Activated CD4-positive, alpha-beta T cell treated with anti-CD3 and anti-CD28 coated beads for 24 hours (primary cell): ENCODE measurements around the gene ZNF497.
"Not testable (repeated sequence)": the region's sequence is repeated elsewhere in the genome, so short reads cannot be mapped to it uniquely, and the experiment has no call there.

ENCODE experiments used
- DNase-seq, 2 donors: peaks; one replicate each; pipeline ENCODE4 v3.0.0-alpha.2; 2020; ENCODE audit warnings: low read depth in 2 of 2

Gene ZNF497

DNA sequence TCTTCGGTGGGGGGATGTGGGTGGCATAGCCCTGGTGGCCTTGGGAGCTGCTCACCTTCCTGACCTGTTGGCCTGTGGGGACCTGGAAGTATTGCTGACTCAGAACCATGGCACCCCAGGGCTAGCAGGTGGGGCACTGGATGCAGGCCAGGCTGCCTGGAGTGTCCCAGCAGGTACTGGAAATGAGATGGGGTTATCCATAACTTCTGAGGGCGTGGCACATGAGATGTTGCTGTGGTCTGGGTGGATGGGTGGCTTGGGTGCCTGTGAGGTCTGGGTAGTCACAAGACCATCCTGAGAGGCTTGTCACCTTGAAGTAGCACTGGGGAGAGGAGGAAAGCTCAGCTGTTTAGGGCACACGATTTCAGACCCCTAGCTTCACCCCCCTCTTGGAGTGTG, 32.3 kb upstream of the ZNF497 start:
- no peak for DNase-seq

DNA sequence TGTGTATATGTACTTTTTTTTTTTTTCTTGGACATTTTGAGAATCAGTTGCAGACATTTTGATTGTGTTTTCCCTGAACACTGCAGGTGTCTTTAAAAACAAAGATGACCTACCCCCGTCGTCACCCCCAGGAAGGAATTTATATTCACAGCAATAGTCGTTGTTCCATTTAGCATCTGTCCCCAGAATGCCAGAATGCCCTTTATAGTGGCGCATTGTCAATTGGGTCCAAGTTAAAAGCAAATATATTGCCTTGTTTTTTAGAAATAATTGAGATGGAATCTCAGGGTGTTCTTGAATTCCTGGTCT, 31.1 kb upstream of the ZNF497 start:
- DNase-seq = no peak

DNA sequence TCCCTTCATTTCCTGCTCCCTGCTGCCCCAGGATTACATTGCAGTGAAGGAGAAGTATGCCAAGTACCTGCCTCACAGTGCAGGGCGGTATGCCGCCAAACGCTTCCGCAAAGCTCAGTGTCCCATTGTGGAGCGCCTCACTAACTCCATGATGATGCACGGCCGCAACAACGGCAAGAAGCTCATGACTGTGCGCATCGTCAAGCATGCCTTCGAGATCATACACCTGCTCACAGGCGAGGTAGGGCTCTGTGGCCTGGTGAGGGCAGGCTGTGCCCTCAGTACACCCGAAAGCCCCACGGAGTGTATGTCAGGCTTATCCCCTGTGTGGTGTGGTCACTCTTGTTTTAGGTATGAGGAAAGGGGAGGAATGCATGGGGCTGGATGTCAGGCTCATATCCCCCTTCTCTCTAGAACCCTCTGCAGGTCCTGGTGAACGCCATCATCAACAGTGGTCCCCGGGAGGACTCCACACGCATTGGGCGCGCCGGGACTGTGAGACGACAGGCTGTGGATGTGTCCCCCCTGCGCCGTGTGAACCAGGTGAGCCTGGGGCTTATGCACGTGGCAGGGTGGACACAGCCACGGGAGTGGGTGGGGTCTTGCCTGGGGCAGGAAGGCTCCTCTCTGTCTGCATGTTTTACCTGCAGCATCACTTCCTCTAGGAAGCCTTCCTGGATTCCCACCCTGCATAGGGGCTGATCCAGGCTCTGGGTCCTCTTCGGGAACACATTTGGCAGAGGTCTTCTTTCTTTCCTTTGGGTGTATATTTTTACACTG, 30.6 kb upstream of the ZNF497 start:
- no peak for DNase-seq

DNA sequence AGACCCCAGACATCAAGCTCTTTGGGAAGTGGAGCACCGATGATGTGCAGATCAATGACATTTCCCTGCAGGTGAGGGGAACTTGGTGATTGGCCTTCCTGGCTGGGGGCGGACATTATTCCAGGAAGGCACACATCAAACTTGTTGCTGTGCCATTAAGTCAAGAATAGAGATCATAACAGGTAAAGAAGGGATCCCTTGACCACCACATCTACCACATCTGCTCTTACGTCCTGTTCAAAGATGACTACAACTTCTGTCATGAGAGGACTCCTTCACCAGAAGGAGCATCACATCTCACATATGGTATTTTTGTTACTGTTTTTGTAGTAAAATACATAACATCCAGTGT, 25.6 kb upstream of the ZNF497 start:
- DNase-seq = no peak

DNA sequence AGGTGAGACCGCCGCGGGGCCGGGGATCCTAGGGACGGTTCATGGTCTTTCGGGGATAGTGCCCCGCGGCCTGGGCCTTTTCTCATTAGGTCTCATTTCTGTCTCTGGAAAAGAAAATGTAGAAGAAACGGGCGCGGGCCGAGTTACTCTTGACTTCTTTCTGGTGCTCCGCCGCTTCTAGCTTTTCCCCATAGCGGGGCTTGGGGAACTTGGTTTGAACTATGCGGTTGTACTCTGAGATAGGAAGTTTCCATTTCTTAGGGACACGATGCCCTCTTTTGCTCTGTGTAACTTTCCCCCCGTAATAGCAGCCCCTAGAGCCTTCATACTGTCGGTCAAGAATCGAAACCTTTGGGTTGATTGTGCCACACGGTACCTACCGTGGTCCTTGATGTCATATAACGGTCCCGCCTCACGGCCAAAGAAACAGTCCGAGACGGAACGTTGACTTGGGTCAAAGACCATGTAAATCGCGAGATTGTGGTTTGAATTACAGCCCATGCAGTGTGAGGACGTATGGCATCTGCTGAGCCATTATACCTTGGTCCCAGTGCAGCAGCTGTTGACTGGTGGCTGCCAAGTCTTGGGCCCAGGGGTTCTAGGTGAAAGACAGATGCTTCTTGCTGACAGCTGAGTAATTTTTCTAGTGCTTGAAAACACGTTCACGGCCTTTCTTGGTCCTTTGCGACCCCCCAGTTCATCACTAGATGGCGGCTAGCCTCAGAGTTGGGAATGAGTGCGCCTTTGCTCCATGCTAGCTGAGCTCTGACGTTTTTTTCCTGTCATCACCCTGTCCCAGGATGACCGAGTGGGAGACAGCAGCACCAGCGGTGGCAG, 25.0 kb upstream of the ZNF497 start:
- no peak for DNase-seq

DNA sequence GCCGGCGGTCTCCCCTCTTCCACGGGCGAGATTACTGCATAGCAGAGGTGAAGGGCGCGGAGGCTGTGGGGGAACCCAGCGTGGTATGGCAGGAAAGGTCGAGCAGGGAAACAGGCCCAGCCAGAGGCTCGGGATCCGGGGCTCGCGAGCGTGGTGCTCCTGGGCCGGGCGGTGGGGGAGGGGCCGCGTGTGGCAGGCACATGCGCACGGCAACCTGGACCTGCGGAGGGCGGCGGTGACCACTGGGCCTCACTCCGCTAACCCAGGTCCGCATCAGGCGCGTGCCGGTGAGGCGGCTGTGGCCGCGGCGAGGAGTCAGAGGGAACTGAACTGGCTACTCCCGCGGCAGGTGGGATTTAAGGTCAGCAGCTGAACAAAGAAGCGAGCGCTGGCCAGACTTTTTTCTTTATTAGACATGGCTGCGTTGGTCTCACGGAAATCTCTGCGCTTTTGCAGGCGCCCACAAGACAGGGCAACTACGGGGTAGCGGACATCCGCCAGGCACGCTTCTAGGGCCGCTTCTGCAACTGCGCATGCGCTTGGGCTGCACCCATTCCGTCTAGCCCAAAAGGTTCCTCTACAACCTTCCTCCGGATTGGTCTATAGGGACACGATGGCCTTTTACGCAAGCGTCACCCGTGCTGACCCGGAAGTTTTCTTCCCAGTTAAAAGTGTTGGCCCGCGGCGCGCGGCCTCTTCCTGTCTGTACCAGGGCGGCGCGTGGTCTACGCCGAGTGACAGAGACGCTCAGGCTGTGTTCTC, 24.2 kb upstream of the ZNF497 start, which contains the start of gene RPS5:
RPS5 (plus strand) TSS at position 694 of the 762 bp plus-strand sequence. CDS start 869 bp downstream, outside the sequence.
- DNase-seq = peak; percentile 91

DNA sequence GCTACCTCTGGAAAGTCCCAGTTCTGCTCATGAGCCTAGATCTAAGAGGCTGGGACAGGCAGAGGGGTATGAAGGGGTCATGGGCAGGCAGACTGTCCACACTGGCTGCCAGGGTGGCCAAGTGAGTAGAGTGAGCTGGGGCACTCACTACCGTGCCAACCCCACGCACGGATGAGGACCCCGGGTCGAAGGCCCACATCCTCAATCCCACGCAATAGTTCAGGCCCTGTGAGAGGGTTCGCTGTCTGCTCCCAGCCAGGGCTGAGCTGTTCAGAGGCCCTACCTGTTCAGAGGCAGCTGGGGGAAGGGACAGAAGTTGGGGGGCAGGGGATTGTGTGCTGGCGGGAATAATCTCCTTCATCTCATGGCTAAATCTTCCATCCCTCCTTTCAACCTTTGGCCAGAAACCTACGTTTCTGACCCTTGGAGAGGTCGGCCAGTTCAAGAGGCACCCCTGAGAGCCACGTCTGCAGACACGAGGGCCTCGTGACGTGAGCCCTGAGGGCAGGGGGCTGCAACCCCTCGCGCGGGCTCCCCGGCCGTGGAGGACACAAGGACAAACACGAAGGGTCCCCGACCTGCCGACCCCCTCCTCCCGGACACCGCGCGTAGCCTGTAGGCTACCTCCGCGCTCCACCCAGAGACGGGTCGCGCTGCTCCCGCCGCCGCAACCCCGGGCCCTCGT, 23.5 kb upstream of the ZNF497 start:
- DNase-seq = no peak

DNA sequence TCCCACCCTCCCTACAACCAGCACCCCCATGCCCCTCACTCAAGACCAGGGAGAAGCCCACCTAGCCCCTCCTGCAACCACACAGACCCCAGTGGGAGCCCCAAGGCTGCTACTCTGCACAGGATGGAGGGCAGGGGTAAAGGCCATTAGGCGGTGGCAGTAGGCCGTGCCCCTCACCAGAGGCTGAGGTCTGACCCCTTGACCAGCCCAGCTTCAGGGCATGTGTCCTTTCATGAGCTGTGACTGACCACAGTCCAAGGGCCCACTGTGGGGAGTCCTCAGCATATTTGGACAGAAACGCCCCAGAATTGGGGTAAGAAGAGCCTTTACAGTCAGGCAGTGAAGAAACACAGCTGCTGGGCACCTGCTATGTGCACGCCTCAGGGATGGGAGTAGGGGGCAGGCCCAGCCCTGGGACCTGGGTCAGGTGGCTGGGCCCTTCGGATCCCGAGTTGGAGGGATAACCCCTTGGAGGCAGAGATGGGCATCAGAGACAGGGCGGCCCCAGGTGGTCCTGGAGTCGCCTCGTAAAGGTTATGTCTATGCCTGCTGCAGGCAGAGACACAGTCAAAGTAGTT, 22.9 kb upstream of the ZNF497 start:
- no peak for DNase-seq

DNA sequence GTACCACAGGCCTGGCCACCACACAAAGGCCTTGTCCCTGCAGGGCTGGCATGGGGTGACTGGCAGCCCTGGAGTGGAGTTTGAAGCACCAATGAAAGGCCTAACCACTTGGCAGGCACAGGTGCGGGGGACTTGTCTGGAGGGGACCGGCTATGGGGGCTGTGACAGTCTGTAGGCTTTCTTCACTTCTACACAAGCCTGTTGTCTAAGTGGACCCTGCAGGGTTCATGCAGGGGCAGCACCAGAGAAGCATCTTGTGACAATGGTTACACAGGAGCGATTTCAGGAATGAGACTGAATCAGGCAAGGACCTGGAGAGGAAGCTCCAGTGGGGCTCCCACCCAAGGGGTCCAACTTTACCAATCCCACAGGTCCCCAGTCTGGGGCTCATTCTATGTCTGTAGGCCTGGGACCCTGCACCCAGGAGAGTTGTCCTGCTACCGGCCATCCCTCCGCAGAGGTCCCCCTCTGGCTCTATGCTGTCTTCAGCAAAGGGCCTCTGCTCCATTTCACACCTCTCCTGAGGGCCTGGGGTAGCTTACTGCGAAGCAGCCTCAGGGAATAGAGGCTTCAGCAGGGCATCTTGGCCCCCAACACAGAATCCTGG, 20.5 kb upstream of the ZNF497 start:
- no peak for DNase-seq

DNA sequence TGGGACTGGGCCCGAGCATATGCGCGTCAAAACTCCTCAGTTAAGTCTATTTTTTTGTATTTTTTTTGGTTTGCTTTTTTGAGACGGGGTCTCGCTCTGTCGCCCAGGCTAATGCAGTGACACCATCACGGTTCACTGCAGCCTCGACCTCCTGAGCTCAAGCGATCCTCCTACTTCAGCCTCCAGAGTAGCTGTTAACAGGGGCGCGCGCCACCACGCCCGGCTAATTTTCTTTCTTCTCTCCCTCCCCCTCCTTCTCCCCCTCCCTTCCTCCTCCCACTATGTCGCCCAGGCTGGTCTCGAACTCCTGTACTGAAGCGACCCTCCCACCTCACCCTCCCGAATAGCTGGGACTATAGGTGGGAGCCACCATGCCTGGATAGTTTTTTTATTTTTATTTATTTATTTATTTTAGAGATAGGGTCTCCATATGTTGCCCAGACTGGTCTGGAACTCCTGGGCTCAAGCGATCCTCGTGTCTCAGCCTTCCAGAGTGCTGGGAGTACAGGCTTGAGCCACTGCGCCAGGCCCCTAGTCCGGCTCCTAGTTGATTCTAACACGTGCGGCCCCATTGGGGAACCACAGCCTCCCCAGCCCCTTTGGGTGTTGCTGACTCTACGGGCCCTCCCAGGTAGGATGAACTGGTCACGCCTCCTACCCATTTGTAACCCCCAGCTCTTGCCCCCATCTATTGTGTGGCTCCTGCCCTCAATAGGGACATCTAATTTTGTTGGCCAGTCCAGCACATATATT, 19.1 kb upstream of the ZNF497 start:
- DNase-seq = no peak

DNA sequence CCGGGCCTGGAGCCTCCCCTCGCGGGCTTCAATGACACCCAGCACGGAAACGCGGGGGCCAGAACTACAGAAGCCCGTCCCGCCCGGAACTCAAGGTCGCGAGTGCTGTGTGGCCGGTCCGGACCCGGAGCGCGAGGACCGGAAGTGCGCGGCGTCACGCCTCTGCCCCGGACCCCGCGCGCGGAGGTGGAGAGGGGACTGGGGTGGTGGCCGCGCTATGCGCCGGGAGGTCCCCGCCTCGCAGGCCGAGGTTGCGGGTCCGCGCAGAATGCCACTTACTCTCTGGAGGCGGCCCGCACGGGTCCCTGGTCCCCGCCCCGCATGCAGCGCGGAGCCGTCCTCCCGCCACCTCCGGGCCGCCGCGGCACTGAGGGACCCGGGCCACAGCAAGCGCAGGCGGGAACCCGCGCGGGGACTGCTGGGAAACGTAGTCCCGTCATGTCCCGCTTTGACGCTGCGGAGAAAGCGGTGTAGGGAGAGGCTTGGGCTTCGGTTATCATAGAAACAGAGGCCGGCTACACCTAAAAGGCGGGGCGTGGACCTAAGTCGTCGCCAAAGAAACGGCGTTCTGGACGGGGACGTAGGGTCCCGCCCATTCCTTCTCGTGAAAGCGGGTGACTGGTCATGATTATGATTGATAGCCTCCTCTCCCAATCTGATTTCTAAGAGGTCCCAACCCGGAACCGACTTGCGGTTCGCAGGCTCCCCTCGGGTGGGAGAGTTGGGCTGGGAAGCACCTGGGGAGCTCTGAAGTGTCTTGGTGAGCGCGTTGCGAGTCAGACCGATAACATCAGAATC, 18.3 kb upstream of the ZNF497 start, which contains the start of gene ZNF837:
ZNF837 (minus strand) TSS at position 369 of the 798 bp plus-strand sequence. CDS start 11,698 bp downstream, outside the sequence.
- DNase-seq = peak; percentile 91 to 95

DNA sequence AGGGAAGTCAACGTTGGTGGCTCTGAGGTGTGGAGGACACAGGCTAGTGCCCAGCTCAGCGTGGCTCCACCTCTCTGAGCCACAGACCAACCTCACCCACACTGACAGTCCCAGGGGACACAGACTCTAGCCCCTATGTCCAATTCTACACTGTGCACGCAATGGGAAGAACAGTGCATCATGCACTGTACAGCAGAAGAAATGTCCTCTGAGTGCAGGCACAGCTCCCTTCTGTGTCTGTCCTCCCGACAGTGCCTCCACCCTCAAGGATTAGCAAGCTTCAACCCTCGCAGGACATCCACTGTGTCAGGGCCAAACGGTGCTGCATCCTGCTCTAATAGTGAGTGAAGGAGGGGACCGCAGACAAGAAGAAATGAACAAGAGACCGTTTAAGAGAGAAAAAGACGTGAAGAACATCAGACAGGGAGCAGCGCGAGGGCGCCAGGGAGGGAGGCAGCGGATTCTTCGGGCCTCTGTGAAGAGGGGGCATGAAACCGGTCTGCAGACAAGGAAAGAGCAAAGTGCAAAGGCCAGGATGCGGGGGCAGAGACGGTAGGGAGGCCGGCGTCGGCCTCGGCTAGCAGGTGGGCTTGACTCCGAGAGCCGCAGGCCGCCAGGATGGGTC, 17.6 kb upstream of the ZNF497 start:
- DNase-seq = no peak

DNA sequence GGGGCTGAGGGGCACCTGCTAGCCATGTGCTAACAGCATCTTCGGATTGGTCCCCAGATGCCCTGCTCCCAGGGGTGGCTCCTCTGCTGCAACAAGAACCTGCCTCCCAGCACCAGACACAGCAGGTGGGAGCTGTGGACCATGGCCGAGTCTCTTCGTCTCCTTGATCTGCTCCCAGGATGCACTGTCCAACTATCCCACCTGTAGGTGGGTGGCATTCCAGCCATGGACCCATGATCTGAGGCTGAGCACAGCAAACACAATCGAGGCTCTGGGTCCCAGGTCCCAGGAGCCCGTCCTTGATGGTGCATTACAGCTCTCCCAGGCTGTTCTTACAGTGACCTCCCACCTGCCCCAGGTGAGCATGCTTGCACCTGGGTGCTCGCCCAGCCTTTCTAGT, 16.7 kb upstream of the ZNF497 start:
- DNase-seq = no peak

DNA sequence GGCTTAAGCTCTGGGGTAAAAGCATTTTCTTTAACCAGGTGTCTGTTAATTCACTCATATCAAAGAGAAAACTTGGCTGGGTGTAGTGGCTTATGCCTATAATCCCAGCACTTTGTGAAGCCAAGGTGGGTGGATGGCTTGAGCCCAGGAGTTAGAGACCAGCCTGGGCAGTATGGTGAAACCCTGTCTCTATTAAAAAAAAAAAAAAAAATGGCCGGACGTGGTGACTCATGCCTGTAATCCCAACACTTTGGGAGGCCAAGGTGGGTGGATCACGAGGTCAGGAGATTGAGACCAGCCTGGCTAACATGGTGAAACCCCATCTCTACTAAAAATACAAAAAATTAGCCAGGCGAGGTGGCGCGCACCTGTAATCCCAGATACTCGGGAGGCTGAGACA, 14.2 kb upstream of the ZNF497 start:
- not testable (repeated sequence) for DNase-seq

DNA sequence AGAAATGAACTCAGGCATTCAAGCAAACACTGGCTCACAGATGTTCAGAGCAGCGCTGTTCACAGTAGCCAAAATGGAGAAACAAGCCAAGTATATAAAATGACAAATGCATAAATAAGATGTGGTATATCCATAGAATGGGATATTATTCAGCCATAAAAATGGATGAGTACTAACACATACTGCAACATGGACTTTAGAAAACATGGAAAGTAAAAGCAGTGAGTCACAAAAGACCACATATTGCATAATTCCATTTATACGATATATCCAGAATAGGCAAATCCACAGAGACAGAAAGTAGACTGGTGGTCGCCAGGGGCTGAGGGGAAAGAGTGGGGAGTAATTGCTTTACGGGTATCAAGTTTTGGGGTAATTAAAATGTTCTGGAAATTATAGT, 11.6 kb upstream of the ZNF497 start:
- no peak for DNase-seq

DNA sequence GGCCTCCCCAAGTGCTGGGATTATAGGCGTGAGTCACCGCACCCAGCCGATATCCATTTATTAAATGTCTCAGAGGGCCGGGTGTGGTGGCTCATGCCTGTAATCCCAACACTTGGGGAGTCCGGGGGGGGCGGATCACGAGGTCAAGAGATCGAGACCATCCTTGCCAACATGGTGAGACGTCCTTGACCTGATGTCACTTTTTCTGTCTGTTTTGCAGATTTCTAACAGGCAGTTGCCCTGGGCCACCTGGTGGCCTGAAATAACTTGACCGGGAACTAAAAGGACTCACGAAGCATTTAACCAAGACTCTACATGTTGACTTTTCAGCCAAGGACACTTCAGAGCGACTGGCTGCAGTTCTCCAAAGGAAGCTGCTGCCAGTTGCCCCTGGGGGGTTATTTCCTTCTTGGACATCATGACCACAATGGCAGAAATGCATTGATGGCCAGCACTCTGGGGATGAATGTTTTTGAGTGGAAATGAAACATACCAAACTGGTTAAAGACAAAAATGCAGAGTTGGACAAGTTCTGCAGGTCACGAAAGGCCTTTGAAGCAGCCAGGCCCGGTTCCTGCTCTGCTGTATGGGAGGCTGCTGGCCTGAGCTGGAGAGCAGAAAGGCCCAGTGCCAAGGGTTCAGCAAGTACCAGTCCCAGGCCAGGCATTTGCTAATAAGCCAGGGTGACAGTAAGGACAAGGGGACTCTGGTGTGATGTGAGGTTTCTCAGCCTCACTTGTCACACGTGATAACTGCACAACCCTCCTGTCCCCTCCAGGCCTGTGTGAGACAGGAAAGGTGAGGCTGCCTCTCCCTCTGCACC, 10.0 kb upstream of the ZNF497 start:
- no peak for DNase-seq

DNA sequence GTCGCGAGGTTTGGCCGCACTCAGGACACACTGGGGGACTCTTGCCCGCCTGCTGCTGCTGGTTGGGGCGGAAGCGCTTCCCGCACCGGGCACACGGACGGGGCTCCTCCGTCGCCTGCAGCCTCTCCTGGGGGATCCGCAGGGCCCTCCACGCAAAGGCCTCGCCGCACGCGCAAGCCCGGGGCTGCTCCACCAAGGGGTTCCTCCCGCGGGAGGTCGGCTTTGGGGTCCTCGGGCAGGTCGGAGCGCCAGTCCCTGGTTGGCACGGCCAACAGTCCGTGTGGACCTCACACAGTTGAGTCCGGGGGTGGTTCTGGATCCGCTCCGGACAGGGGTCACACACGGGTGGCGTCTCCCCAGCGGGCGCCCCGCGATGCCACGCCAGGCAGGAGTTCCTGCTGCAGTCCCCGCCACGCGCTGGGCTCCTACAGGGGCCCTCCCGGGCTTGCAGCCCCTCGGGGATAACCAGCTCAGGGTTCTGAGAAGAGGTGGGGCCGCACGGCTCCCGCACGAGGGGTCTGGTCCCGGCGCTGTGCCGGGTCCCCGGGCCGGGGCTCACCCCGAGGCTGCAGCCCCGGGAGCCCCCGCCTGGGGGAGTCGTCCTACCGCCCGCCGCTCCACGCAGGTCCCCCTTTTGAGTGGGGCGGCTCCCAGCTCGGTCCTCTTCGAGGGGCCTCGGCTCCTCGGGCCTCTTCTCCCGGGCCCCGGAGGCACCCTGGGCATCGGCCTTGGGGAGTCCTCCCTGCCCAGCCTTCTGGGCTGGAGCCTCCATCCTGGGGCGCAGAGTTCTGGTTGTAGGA, 6.2 kb upstream of the ZNF497 start:
- no peak for DNase-seq
